GM18507 (cell line): ENCODE measurements around the gene RER1.

Experiments used
- DNase-seq: peaks from one replicate; pipeline ENCODE4 v3.0.0; 2011; ENCODE audit warnings: low read depth; ENCODE audit not compliant: insufficient read length; ENCODE audit errors: extremely low spot score
- FAIRE-seq: peaks from 2 replicates; lab custom pipeline; 2011; peaks lifted over from hg19 to GRCh38; lab: Jason Lieb, UNC

RER1 gene

GRCh38 chr1:2374252-2375155, 17.1 kb upstream of the RER1 start:
- no peak for DNase-seq
- FAIRE-seq: no peak

- no peak for FAIRE-seq
- no peak for DNase-seq
Observed at GRCh38 chr1:2375246-2375922, 16.3 kb upstream of the RER1 start.

DNA sequence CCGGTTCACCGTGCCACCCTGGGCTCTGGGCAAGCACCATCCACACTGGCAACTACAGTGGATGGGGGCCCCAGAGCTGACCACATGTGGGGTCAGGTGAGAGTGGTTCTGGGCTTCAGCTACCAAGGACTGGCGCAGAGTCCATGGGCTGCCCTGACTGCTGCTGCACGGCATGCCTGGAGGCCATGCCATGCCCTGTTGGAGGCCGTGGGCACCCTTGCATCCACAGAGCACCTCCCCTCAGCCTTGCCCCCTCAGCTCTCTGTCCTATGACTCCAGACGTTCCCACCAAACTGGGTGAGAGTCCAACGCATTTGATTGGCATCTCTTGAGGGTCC, 15.7 kb upstream of the RER1 start:
- DNase-seq: no peak
- no peak for FAIRE-seq

DNA sequence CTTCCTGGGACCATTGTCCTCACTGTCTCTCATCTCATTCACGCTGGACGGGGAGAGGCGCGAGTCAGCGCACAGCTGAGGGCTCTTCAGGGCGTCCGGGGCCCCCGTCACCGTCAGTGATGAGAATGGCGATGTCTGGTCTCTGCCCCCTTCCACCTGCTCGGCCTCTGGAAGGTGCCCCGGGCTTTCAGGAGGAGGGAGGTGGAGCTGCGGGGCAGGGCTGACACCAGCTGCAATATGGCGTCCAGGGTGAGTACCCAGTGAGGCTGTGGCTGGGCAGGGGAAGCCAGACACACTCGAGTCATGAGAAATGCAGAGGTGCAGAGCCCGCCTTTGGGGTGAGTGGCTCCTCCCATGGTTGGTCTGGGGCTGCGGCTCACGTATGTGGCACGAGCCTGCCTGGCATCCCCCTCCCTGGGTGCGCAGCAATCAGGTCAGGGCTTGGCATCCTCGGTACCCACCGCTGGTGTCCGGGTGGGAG, 15.3 kb upstream of the RER1 start:
- no peak for FAIRE-seq
- DNase-seq: no peak

DNA sequence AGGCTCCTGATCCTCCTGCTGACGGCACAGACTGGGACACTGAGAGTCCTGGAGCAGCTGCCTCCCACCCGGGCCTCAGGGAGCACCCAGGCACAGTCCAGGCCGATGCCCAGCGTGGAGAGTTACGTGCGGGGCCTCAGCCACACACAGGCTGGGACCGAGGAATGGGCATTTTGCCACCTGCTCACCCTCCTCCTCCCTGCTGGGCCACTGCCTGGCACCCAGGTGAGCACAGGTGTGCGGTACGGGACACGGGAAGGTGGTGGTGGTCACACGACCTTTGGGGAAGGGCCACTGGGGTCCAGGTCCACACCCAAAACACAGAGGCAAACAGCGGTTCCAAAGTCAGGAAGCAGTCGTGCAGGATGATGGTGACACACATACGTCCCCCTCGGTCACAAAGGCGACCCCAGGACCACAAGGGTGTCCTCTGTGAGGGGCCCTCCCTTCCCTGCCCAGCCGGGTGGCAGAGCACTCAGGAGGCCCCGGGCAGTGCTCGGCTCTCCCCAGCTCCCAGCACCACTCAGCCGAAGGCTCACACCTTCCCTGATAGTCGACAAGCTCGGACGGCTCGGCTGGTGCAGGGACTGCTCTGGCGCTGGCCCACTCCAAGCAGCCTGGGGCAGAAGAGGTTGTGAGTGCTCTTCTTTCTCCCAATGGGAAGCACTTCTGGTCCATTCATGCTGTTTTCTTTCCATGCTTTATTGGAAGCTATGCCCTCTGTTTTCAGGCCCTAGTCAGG, 14.5 kb upstream of the RER1 start:
- FAIRE-seq: no peak
- DNase-seq: no peak

- no peak for FAIRE-seq
- no peak for DNase-seq
Observed at GRCh38 chr1:2377751-2378440, 13.7 kb upstream of the RER1 start.

GRCh38 chr1:2378441-2378851, 13.2 kb upstream of the RER1 start:
- FAIRE-seq (no peak), DNase-seq (no peak)

DNA sequence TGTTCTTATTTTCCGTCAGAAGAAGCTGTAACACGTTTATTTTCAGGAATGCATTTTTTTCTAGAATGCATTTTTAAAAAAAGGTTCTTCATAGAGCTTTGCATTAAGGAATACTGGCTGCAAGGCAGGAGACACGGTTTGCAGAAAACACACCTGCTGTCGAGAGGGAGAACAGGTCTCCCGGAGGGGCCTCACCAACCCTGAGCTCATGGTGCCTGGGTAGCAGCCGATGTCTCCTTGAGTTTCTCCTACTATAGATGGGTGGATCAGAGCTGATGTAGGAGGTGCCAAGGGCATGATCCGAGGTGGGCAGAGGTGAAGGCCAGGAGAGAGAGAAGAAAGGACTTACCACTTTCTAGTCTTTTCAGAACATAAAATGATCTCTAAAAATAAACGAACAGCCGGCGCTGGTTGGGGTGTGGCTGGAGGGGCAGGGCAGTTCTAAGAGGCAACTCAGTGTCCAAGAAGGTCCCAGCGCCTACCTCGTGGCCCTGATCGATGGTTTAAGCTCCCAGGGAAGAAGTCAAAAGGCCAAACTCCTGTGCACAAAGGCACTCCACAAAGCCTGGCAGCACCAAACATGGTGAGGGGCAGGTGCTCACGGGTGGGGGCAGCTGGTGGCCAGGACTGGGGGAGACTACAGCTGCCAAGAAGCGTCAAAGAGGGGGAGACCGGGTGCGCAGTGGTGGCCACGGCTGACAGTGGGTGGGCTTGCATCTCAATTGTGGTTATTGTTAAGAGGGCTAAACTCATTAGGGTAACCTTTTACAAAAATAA, 12.5 kb upstream of the RER1 start:
- no peak for DNase-seq
- FAIRE-seq: no peak

- no peak for DNase-seq
- peak; percentile 42 for FAIRE-seq
Observed at GRCh38 chr1:2379733-2380404, 11.8 kb upstream of the RER1 start.

DNA sequence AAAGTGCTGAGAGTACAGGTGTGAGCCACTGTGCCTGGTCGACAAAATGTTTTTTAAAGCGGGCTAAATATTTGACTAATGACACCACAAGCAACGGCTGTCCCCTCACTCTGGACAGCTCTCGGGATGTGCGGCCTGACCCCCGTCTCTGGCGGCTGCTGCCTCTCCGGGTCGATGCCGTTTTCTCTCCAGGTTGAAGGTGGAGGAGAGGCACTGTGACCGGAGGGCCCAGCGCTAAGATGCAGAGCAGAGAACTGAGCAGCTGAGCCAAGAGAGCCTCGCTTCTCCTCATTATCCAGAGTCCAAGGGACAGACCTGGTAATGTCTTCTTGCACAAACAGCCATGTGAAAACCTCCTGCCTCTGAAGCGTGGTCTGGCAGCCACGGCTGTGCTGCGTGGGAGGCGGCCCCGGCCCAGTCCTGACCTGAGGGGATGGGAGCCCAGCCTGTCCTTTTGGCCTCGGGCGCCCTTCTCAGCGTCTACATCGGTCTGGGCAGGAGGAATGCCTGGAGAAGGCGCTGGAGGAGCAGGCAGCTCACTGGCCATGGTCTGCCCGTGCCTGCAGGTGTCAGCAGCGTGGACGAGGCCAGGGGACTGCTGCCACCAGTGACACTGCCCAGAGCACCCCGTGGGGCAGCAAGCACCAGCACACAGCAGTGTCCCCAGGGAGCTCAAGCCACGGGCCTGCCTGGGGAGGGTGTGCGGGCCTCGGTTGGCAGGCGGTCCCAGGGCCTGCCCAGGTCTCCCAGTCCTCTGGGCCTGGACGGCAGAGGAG, 10.6 kb upstream of the RER1 start:
- DNase-seq: no peak

GRCh38 chr1:2381741-2382620, 9.7 kb upstream of the RER1 start:
- DNase-seq (peak; percentile 84), FAIRE-seq (peak; percentile 80)

More for the DNA sequence above, 10.6 kb upstream of the RER1 start:
- FAIRE-seq: no peak

GRCh38 chr1:2382621-2383361, 8.8 kb upstream of the RER1 start:
- FAIRE-seq (no peak), DNase-seq (peak; percentile 26)

GRCh38 chr1:2383576-2383975, 8.1 kb upstream of the RER1 start:
- no peak for FAIRE-seq
- DNase-seq: no peak

DNA sequence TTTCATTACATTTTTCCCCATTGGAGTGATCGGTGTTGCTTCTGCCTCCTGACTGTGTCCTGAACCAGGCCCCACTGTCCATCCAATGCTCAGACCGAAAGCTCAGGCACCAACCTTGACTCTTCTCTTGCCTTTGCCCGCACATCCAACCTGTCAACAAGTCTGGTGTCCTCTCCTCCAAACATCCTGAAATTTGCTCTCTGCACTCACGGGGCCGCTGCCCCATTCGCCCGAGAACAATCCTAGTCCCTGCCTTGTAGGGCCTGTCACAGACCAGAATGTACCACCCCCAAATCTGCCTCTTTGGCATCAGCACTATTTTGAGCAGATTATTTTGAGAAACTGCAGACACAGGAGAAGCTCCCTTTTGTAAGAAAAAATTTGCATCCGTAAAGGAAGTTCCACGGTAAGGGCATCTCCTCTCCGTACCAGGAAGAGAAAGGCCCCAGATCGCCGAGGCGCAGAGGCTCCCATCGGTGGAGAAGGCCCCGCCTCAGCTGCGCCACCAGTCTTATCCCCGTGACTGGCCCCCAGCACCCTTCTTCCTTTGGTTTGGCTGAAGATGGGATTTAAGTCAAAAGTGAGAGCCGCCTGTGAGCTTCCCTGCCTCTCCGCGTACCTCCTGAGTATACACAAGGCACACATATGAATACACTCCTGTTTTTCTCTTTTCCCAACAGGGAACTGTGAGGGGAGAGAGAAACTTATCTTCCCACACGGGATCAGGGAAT, 7.3 kb upstream of the RER1 start:
- FAIRE-seq (no peak), DNase-seq (no peak)

- DNase-seq (no peak), FAIRE-seq (no peak)
Observed at GRCh38 chr1:2384941-2385481, 6.6 kb upstream of the RER1 start.
